AG09309 (cell line): Measurements from ENCODE around the gene C19orf73.

ENCODE experiments used
- DNase-seq: peaks from one replicate; pipeline ENCODE4 v3.0.0-alpha.2; 2010; ENCODE audit warnings: low read depth
- H3K4me3 ChIP-seq: 2 replicates; pipeline ENCODE4 v1.5.1; 2011; ENCODE audit warnings: mild to moderate bottlenecking, low read depth, low read length, moderate library complexity; ENCODE audit not compliant: control insufficient read depth
- CTCF ChIP-seq: IDR thresholded peaks from 2 replicates; pipeline ENCODE4 v1.5.1; 2011; ENCODE audit warnings: mild to moderate bottlenecking, low read depth, low read length, inconsistent platforms; ENCODE audit not compliant: insufficient read depth, control insufficient read depth; ENCODE audit errors: missing control alignments

C19orf73 gene

GRCh38 chr19:49153167-49153809, 34.3 kb upstream of the C19orf73 start:
- no peak for DNase-seq
- TF ChIP-seq CTCF, result no peak
- no peak overlapping the region for H3K4me3 ChIP-seq

- no peak for TF ChIP-seq CTCF
- DNase-seq, result no peak
- no peak overlapping the region for H3K4me3 ChIP-seq
These were observed 33.2 kb upstream of the C19orf73 start for GRCh38 chr19:49152119-49152550.

- DNase-seq, result no peak
- no peak overlapping the region for H3K4me3 ChIP-seq
- no peak for TF ChIP-seq CTCF
These were observed 32.5 kb upstream of the C19orf73 start for GRCh38 chr19:49151267-49152118.

- DNase-seq, result no peak
- TF ChIP-seq CTCF, result no peak
- H3K4me3 ChIP-seq, result peak overlapping the region; percentile 76
These were observed 32.0 kb upstream of the C19orf73 start for GRCh38 chr19:49150944-49151243.

GRCh38 chr19:49150106-49150943, 31.4 kb upstream of the C19orf73 start:
- no peak for TF ChIP-seq CTCF
- H3K4me3 ChIP-seq, result peak overlapping the region; percentile 76
- peak; percentile 13 for DNase-seq

GRCh38 chr19:49149652-49150105, 30.7 kb upstream of the C19orf73 start:
- H3K4me3 ChIP-seq, result peak overlapping the region; percentile 76
- TF ChIP-seq CTCF, result no peak
- DNase-seq, result peak; percentile 59
